SK-N-SH (cell line): ENCODE results near the gene EXOC3. TPM values are rescaled to one million over a fixed set of nuclear protein-coding genes. Genes with fewer than 3 reads are reported as not detected.

Experiments
- CTCF ChIA-PET: fragments of 300-600, 350-600 bp; formaldehyde crosslinking; extraction: SDS; loops from one replicate; lab custom pipeline; 2021; lab: Yijun Ruan, JAX
- POLR2A ChIA-PET: fragments of 350-600 bp; sonication (Branson Sonifier 250); formaldehyde crosslinking; extraction: SDS; loops from one replicate; lab custom pipeline; 2020; ENCODE audit warnings: antibody characterized with exemption, inconsistent platforms; lab: Yijun Ruan, JAX
- DNase-seq: peaks from one replicate; pipeline ENCODE4 v3.0.0; 2012
- H2AFZ ChIP-seq: fragments of 200-600 bp; sonication (generic); 2 replicates; pipeline ENCODE4 v1.8.1; 2016; ENCODE audit warnings: antibody characterized with exemption, mild to moderate bottlenecking, low read depth
- H3F3A ChIP-seq: fragments of 200-600 bp; sonication (generic); replicated peaks from 2 replicates; pipeline ENCODE3; 2016; ENCODE audit warnings: antibody characterized with exemption, mild to moderate bottlenecking; ENCODE audit not compliant: insufficient read depth
- H3K27ac ChIP-seq, 2 experiments: fragments of 200-500 bp in 1 of 2; fragments of 200-600 bp in 1 of 2; sonication (Bioruptor generic) in 1 of 2; sonication (generic), shearing (Covaris generic) in 1 of 2; 2 replicates each; pipeline versions ENCODE4 v1.5.1 to v1.6.1; 2014 to 2016; ENCODE audit warnings: low read depth in 2 of 2, inconsistent platforms in 1 of 2, low read length in 1 of 2, mild to moderate bottlenecking in 1 of 2, mixed read lengths in 1 of 2
- H3K27me3 ChIP-seq: fragments of 200-600 bp; sonication (generic), shearing (Covaris generic); 2 replicates; pipeline ENCODE4 v1.6.1; 2016; ENCODE audit warnings: mixed run types; ENCODE audit not compliant: insufficient read depth
- H3K36me3 ChIP-seq, 2 experiments: fragments of 200-500 bp in 1 of 2; fragments of 200-600 bp in 1 of 2; sonication (Bioruptor generic) in 1 of 2; sonication (generic) in 1 of 2; replicated peaks in 1 of 2; 2 replicates each; pipeline versions ENCODE3 to v1.5.1; 2014 to 2016; ENCODE audit warnings: low read length in 1 of 2, mild to moderate bottlenecking in 1 of 2; ENCODE audit not compliant: insufficient read depth in 2 of 2, control insufficient read depth in 1 of 2
- H3K4me1 ChIP-seq, 2 experiments: fragments of 200-500 bp in 1 of 2; fragments of 200-600 bp in 1 of 2; sonication (Bioruptor generic) in 1 of 2; sonication (generic), shearing (Covaris generic) in 1 of 2; 2 replicates each; pipeline versions ENCODE4 v1.5.1 to v1.6.1; 2014 to 2016; ENCODE audit warnings: low read depth in 1 of 2, low read length in 1 of 2, mixed run types in 1 of 2; ENCODE audit not compliant: insufficient read depth in 2 of 2, control insufficient read depth in 1 of 2
- H3K4me2 ChIP-seq: fragments of 200-600 bp; sonication (generic), shearing (Covaris generic); 2 replicates; pipeline ENCODE4 v1.6.1; 2017; ENCODE audit warnings: mixed run types
- H3K4me3 ChIP-seq, 2 experiments: fragments of 200-500 bp in 1 of 2; fragments of 200-600 bp in 1 of 2; sonication (Bioruptor generic) in 1 of 2; sonication (generic), shearing (Covaris generic) in 1 of 2; 2 replicates each; pipeline versions ENCODE4 v1.5.1 to v1.8.1; 2014 to 2016; ENCODE audit warnings: low read depth in 2 of 2, inconsistent platforms in 1 of 2, low read length in 1 of 2, mild to moderate bottlenecking in 1 of 2, mixed read lengths in 1 of 2, moderate library complexity in 1 of 2
- H3K79me2 ChIP-seq: fragments of 200-600 bp; sonication (generic); 2 replicates; pipeline ENCODE4 v1.8.1; 2017; ENCODE audit warnings: mild to moderate bottlenecking; ENCODE audit not compliant: insufficient read depth
- H3K9ac ChIP-seq: fragments of 200-600 bp; sonication (generic); 2 replicates; pipeline ENCODE4 v1.6.1; 2017; ENCODE audit warnings: mixed run types
- H3K9me2 ChIP-seq: fragments of 200-600 bp; sonication (generic); 2 replicates; pipeline ENCODE4 v1.6.1; 2017; ENCODE audit warnings: mixed run types
- H3K9me3 ChIP-seq: fragments of 200-600 bp; sonication (generic); 2 replicates; pipeline ENCODE4 v1.6.1; 2017; ENCODE audit warnings: mixed run types, mild to moderate bottlenecking, moderate library complexity
- H4K20me1 ChIP-seq: fragments of 200-600 bp; sonication (generic); 2 replicates; pipeline ENCODE4 v1.6.1; 2017; ENCODE audit warnings: mild to moderate bottlenecking, mixed run types; ENCODE audit not compliant: insufficient read depth
- CHD2 ChIP-seq: fragments of 150-350 bp; IDR thresholded peaks from 2 replicates; pipeline ENCODE4 v1.6.1; 2018; ENCODE audit warnings: low read length; ENCODE audit not compliant: partially characterized antibody
- EZH2phosphoT487 ChIP-seq: fragments of 200-600 bp; sonication (generic); IDR thresholded peaks from 2 replicates; pipeline ENCODE4 v1.6.1; 2017; ENCODE audit warnings: low read depth, mixed run types, mild to moderate bottlenecking, antibody characterized with exemption, moderate library complexity, borderline replicate concordance
- FOSL2 ChIP-seq: IDR thresholded peaks from 2 replicates; pipeline ENCODE4 v1.4.0; 2012; ENCODE audit warnings: low read depth, mild to moderate bottlenecking, moderate library complexity, borderline replicate concordance
- FOXM1 ChIP-seq: IDR thresholded peaks from 2 replicates; pipeline ENCODE4 v1.4.0; 2012; ENCODE audit warnings: low read depth, mild to moderate bottlenecking
- GABPA ChIP-seq: IDR thresholded peaks from 2 replicates; pipeline ENCODE4 v1.4.0; 2012; ENCODE audit warnings: low read depth, mild to moderate bottlenecking
- GATA2 ChIP-seq: sonication (generic); formaldehyde crosslinking; IDR thresholded peaks from 2 replicates; pipeline ENCODE4 v1.5.0; 2020; ENCODE audit warnings: mild to moderate bottlenecking, missing genetic modification reagents
- JUND ChIP-seq: IDR thresholded peaks from 2 replicates; pipeline ENCODE4 v1.4.0; 2012
- MXI1 ChIP-seq: IDR thresholded peaks from 2 replicates; pipeline ENCODE4 v1.6.1; 2012; ENCODE audit warnings: mild to moderate bottlenecking, low read depth, low read length, improper control_type of control experiment
- NRF1 ChIP-seq: IDR thresholded peaks from 2 replicates; pipeline ENCODE4 v1.6.1; 2012; ENCODE audit warnings: low read depth, mild to moderate bottlenecking, low read length
- POLR2AphosphoS5 ChIP-seq: IDR thresholded peaks from 2 replicates; pipeline ENCODE4 v1.6.1; 2012; ENCODE audit warnings: low read depth, low read length
- RAD21 ChIP-seq: IDR thresholded peaks from 2 replicates; pipeline ENCODE4 v1.6.1; 2012; ENCODE audit warnings: mild to moderate bottlenecking, low read length
- RCOR1 ChIP-seq: fragments of 150-350 bp; IDR thresholded peaks from 2 replicates; pipeline ENCODE4 v1.6.1; 2017; ENCODE audit warnings: antibody characterized with exemption, low read length
- RFX5 ChIP-seq: IDR thresholded peaks from 2 replicates; pipeline ENCODE4 v1.6.1; 2012; ENCODE audit warnings: mild to moderate bottlenecking, improper control_type of control experiment, low read length
- RXRA ChIP-seq: IDR thresholded peaks from 2 replicates; pipeline ENCODE4 v1.4.0; 2012; ENCODE audit warnings: low read depth, mild to moderate bottlenecking, borderline replicate concordance
- SMC3 ChIP-seq: IDR thresholded peaks from 2 replicates; pipeline ENCODE4 v1.6.1; 2012; ENCODE audit warnings: low read depth, low read length, improper control_type of control experiment
- TCF12 ChIP-seq: IDR thresholded peaks from 2 replicates; pipeline ENCODE4 v1.4.0; 2012
- WGBS: methylation state at CpG from one replicate; pipeline ENCODE4 v1.1.6; 2017; ENCODE audit warnings: low lambda C conversion rate; 5-methylcytosine and 5-hydroxymethylcytosine counted together
- polyA plus RNA-seq, 3 experiments: library from polyadenylated mRNA; depleted of rRNA; stranded (reverse); fragments of >200 nt; gene quantifications; 2 replicates each; pipeline ENCODE4 v1.2.3, GENCODE V29; 2012
- TF ChIP-seq, protein P1 (sequence below): IDR thresholded peaks from 2 replicates; pipeline ENCODE4; 2012
- TF ChIP-seq, protein P2 (sequence below): IDR thresholded peaks from 2 replicates; pipeline ENCODE4 v1.4.0; 2012; ENCODE audit warnings: low read depth
- TF ChIP-seq, protein P3 (sequence below): IDR thresholded peaks from 2 replicates; pipeline ENCODE4 v1.6.1; 2012; ENCODE audit warnings: mild to moderate bottlenecking, low read depth, low read length, moderate library complexity
- TF ChIP-seq, protein P4 (sequence below): IDR thresholded peaks from 2 replicates; pipeline ENCODE4 v1.4.0; 2012; ENCODE audit warnings: low read depth, borderline replicate concordance
- TF ChIP-seq, protein P5 (sequence below): fragments of 150-350 bp; IDR thresholded peaks from 2 replicates; pipeline ENCODE4 v1.6.1; 2016; ENCODE audit warnings: mild to moderate bottlenecking, low read depth, low read length

EXOC3 gene
- polyA plus RNA-seq, 1 of the 3 experiments (the other 2 are of a cell fraction), result 25.7 TPM

DNA sequence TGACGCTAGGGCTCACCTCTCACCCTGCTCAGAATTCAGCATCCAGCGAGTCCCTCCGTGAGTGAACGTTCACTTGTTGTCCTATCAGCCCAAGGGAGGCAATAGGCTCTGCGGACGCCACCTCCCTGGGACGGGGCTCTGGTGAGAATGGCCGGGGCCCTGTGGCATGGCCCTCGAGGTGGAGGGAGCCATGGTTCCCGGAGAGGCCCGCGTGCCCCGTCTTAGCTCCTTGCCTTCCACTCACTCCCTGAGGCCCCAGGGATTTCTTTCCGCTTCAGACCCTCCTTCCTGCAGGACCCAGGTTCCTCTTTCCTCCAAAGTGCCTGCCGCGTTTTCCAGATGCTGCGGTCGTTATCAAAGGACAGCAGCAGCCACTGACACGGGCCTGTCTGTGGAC, 21.5 kb downstream of the EXOC3 start:
- WGBS, result 92% methylated on average over 14 of the region's 19 CpGs
- no peaks in the 10 kb centered on the region for H3K79me2 ChIP-seq
- no peaks in the 10 kb centered on the region for H4K20me1 ChIP-seq
- POLR2A ChIA-PET, result no interaction called here
- peaks cover 24 to 61% of the 10 kb centered on the region in 2 experiments for H3K36me3 ChIP-seq
- H2AFZ ChIP-seq, result no peak overlapping the region
- no peaks in the 10 kb centered on the region for H3K9me2 ChIP-seq
- H3K27me3 ChIP-seq, result no peaks in the 10 kb centered on the region
- H3K9me3 ChIP-seq, result no peaks in the 10 kb centered on the region
- H3K9ac ChIP-seq, result no peak overlapping the region
- TF ChIP-seq EZH2phosphoT487, result no peak
- TF ChIP-seq GABPA, result no peak
- TF ChIP-seq, protein P1, sequence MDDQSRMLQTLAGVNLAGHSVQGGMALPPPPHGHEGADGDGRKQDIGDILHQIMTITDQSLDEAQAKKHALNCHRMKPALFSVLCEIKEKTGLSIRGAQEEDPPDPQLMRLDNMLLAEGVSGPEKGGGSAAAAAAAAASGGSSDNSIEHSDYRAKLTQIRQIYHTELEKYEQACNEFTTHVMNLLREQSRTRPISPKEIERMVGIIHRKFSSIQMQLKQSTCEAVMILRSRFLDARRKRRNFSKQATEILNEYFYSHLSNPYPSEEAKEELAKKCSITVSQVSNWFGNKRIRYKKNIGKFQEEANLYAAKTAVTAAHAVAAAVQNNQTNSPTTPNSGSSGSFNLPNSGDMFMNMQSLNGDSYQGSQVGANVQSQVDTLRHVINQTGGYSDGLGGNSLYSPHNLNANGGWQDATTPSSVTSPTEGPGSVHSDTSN, result no peak
- TF ChIP-seq SMC3, result no peak
- TF ChIP-seq TCF12, result no peak
- TF ChIP-seq RFX5, result no peak
- no peak for TF ChIP-seq NRF1
- no peak for TF ChIP-seq RXRA
- TF ChIP-seq POLR2AphosphoS5, result no peak
- TF ChIP-seq, protein P2, sequence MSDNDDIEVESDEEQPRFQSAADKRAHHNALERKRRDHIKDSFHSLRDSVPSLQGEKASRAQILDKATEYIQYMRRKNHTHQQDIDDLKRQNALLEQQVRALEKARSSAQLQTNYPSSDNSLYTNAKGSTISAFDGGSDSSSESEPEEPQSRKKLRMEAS, result no peak
- no peak for TF ChIP-seq FOXM1
- no peak for TF ChIP-seq RAD21
- TF ChIP-seq CHD2, result no peak
- TF ChIP-seq JUND, result no peak
- TF ChIP-seq FOSL2, result no peak
- CTCF ChIA-PET, result no interaction called here
- H3F3A ChIP-seq, result no peaks in the 10 kb centered on the region
- no peak overlapping the region for H3K4me2 ChIP-seq
- H3K4me1 ChIP-seq, result no peaks in the 10 kb centered on the region
- H3K27ac ChIP-seq, result no peak overlapping the region
- no peak overlapping the region for H3K4me3 ChIP-seq
- no peak for DNase-seq

DNA sequence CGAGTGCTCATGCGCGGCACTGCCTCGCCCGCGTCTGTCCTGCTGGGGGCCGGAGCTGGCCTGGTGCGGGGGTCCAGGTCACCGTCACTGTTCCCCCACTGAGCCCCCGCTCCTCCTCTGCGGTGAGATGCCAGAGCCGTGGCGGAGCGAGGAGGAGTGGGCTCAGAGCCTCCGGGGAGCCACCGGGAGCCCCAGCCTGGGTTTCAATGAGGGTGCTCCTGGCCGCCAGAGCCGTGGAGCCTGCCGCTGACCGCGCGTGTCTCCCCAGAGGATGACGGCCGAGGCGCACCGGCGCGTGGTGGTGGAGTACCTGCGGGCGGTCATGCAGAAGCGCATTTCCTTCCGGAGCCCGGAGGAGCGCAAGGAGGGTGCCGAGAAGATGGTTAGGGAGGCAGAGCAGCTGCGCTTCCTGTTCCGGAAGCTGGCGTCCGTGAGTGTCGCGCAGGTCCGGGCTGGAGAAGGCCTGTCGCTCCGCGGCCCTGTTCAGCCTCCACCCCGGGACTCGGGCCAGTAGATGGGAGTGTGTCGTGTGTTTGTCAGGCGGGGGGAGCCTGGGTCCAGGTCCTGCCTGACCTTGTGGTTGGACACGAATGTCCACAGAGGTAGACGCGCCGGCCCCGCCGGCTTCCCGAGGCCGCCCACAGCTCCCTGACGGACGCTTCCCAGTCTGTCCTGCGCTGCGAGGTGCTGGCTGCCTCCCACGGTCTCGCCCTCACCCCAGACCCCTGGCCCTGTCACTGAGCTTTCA, 22.0 kb downstream of the EXOC3 start:
- ChIA-PET POLR2A (no interaction called here), CTCF (interaction anchor here (1.9 kb wide), 1 partner anchor 18 kb away, joined by 5 read pairs; no protein-coding TSS in a partner anchor)
- peaks cover 21 to 59% of the 10 kb centered on the region in 2 experiments for H3K36me3 ChIP-seq

More for the DNA sequence above, 22.0 kb downstream of the EXOC3 start:
- Histone ChIP-seq H3K9me2 (no peaks in the 10 kb centered on the region), H3K9me3 (no peaks in the 10 kb centered on the region), H3K27me3 (no peaks in the 10 kb centered on the region), H3K4me3 (no peak overlapping the region), H3K4me1 (no peaks in the 10 kb centered on the region), H2AFZ (no peak overlapping the region), H3K9ac (no peak overlapping the region), H3K79me2 (no peaks in the 10 kb centered on the region), H3K4me2 (no peak overlapping the region), H3K27ac (no peak overlapping the region), H3F3A (no peaks in the 10 kb centered on the region), H4K20me1 (no peaks in the 10 kb centered on the region)
- DNase-seq, result no peak
- TF ChIP-seq, protein P3, sequence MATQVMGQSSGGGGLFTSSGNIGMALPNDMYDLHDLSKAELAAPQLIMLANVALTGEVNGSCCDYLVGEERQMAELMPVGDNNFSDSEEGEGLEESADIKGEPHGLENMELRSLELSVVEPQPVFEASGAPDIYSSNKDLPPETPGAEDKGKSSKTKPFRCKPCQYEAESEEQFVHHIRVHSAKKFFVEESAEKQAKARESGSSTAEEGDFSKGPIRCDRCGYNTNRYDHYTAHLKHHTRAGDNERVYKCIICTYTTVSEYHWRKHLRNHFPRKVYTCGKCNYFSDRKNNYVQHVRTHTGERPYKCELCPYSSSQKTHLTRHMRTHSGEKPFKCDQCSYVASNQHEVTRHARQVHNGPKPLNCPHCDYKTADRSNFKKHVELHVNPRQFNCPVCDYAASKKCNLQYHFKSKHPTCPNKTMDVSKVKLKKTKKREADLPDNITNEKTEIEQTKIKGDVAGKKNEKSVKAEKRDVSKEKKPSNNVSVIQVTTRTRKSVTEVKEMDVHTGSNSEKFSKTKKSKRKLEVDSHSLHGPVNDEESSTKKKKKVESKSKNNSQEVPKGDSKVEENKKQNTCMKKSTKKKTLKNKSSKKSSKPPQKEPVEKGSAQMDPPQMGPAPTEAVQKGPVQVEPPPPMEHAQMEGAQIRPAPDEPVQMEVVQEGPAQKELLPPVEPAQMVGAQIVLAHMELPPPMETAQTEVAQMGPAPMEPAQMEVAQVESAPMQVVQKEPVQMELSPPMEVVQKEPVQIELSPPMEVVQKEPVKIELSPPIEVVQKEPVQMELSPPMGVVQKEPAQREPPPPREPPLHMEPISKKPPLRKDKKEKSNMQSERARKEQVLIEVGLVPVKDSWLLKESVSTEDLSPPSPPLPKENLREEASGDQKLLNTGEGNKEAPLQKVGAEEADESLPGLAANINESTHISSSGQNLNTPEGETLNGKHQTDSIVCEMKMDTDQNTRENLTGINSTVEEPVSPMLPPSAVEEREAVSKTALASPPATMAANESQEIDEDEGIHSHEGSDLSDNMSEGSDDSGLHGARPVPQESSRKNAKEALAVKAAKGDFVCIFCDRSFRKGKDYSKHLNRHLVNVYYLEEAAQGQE, result no peak
- TF ChIP-seq GATA2 (CRISPR knock-in tag) (no peak), RCOR1 (no peak), POLR2AphosphoS5 (no peak), MXI1 (no peak)
- TF ChIP-seq, protein P4, sequence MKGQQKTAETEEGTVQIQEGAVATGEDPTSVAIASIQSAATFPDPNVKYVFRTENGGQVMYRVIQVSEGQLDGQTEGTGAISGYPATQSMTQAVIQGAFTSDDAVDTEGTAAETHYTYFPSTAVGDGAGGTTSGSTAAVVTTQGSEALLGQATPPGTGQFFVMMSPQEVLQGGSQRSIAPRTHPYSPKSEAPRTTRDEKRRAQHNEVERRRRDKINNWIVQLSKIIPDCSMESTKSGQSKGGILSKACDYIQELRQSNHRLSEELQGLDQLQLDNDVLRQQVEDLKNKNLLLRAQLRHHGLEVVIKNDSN, result no peak
- TF ChIP-seq, protein P5, sequence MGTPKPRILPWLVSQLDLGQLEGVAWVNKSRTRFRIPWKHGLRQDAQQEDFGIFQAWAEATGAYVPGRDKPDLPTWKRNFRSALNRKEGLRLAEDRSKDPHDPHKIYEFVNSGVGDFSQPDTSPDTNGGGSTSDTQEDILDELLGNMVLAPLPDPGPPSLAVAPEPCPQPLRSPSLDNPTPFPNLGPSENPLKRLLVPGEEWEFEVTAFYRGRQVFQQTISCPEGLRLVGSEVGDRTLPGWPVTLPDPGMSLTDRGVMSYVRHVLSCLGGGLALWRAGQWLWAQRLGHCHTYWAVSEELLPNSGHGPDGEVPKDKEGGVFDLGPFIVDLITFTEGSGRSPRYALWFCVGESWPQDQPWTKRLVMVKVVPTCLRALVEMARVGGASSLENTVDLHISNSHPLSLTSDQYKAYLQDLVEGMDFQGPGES, result no peak
- 96% methylated on average over 46 of the region's 63 CpGs for WGBS
